H9 (cell line): ENCODE measurements around the gene EPHA8. TPM values are rescaled to one million over a fixed set of nuclear protein-coding genes. Genes with fewer than 3 reads are reported as not detected.

Experiments used
- DNase-seq: peaks from one replicate; pipeline ENCODE4 v3.0.0-alpha.2; 2017
- H2AFZ ChIP-seq: one replicate; pipeline ENCODE4 v1.6.1; 2013; ENCODE audit warnings: mild to moderate bottlenecking, low read length, control low read depth, moderate library complexity
- H2AK5ac ChIP-seq: 2 replicates; pipeline ENCODE4 v1.6.1; 2013; ENCODE audit warnings: low read length, control low read depth, mixed read lengths; ENCODE audit not compliant: insufficient read length
- H2BK120ac ChIP-seq: one replicate; pipeline ENCODE4 v1.6.1; 2013; ENCODE audit warnings: low read depth, mild to moderate bottlenecking, low read length, control low read depth, inconsistent platforms; ENCODE audit not compliant: poor library complexity, severe bottlenecking
- H2BK12ac ChIP-seq: 2 replicates; pipeline ENCODE4 v1.6.1; 2013; ENCODE audit warnings: low read length, control low read depth, mixed read lengths, low read depth; ENCODE audit not compliant: insufficient read length
- H2BK15ac ChIP-seq: 2 replicates; pipeline ENCODE4 v1.6.1; 2013; ENCODE audit warnings: low read depth, low read length, control low read depth
- H2BK20ac ChIP-seq: one replicate; pipeline ENCODE4 v1.6.1; 2013; ENCODE audit warnings: low read depth, mild to moderate bottlenecking, low read length, control low read depth, inconsistent platforms; ENCODE audit not compliant: poor library complexity, severe bottlenecking
- H2BK5ac ChIP-seq: 2 replicates; pipeline ENCODE4 v1.6.1; 2013; ENCODE audit warnings: low read length, control low read depth, mixed read lengths; ENCODE audit not compliant: insufficient read length
- H3K14ac ChIP-seq: 2 replicates; pipeline ENCODE4 v1.6.1; 2013; ENCODE audit warnings: low read length, control low read depth; ENCODE audit not compliant: insufficient read depth
- H3K18ac ChIP-seq: 2 replicates; pipeline ENCODE4 v1.6.1; 2013; ENCODE audit warnings: low read depth, mild to moderate bottlenecking, mixed read lengths, low read length, control low read depth; ENCODE audit not compliant: insufficient read length
- H3K23ac ChIP-seq: 2 replicates; pipeline ENCODE4 v1.6.1; 2013; ENCODE audit warnings: low read length, control low read depth, mixed read lengths, low read depth; ENCODE audit not compliant: insufficient read length
- H3K23me2 ChIP-seq: 2 replicates; pipeline ENCODE4 v1.6.1; 2013; ENCODE audit warnings: low read depth, mild to moderate bottlenecking, mixed read lengths, low read length, control low read depth; ENCODE audit not compliant: insufficient read length, poor library complexity, severe bottlenecking
- H3K27ac ChIP-seq: 2 replicates; pipeline ENCODE4 v1.5.1; 2013; ENCODE audit warnings: low read length, control low read depth, mixed read lengths, low read depth; ENCODE audit not compliant: insufficient read length
- H3K27me3 ChIP-seq: 2 replicates; pipeline ENCODE4 v1.6.1; 2013; ENCODE audit warnings: low read length, control low read depth, inconsistent platforms; ENCODE audit not compliant: insufficient read depth
- H3K4ac ChIP-seq: 2 replicates; pipeline ENCODE4 v1.6.1; 2013; ENCODE audit warnings: low read depth, mild to moderate bottlenecking, control low read depth, inconsistent platforms, low read length, moderate library complexity
- H3K4me1 ChIP-seq: 2 replicates; pipeline ENCODE4 v1.6.1; 2013; ENCODE audit warnings: low read length, control low read depth, inconsistent platforms; ENCODE audit not compliant: insufficient read depth
- H3K4me2 ChIP-seq: 2 replicates; pipeline ENCODE4 v1.6.1; 2013; ENCODE audit warnings: low read length, control low read depth, mixed read lengths; ENCODE audit not compliant: insufficient read length, insufficient read depth
- H3K56ac ChIP-seq: 2 replicates; pipeline ENCODE4 v1.6.1; 2013; ENCODE audit warnings: low read depth, mild to moderate bottlenecking, mixed read lengths, low read length, control low read depth; ENCODE audit not compliant: insufficient read length
- H3K79me1 ChIP-seq: 2 replicates; pipeline ENCODE4 v1.6.1; 2013; ENCODE audit warnings: low read depth, mild to moderate bottlenecking, moderate library complexity, low read length, control low read depth, inconsistent platforms; ENCODE audit not compliant: insufficient read depth, poor library complexity, severe bottlenecking
- H3K79me2 ChIP-seq: 2 replicates; pipeline ENCODE4 v1.6.1; 2013; ENCODE audit warnings: low read length, control low read depth, inconsistent platforms; ENCODE audit not compliant: insufficient read depth
- H3K9ac ChIP-seq: 2 replicates; pipeline ENCODE4 v1.6.1; 2013; ENCODE audit warnings: low read length, control low read depth, mixed read lengths; ENCODE audit not compliant: insufficient read length; ENCODE audit errors: extremely low read depth
- H3K9me3 ChIP-seq: one replicate; pipeline ENCODE4 v1.6.1; 2013; ENCODE audit warnings: low read depth, low read length, inconsistent platforms; ENCODE audit not compliant: control insufficient read depth
- H3T11ph ChIP-seq: one replicate; pipeline ENCODE4 v1.6.1; 2013; ENCODE audit warnings: mild to moderate bottlenecking, low read length, control low read depth, inconsistent platforms
- H4K20me1 ChIP-seq: one replicate; pipeline ENCODE4 v1.6.1; 2013; ENCODE audit not compliant: control insufficient read depth, insufficient read length, insufficient read depth
- H4K5ac ChIP-seq: 2 replicates; pipeline ENCODE4 v1.6.1; 2013; ENCODE audit warnings: low read depth, mild to moderate bottlenecking, mixed read lengths, low read length, control low read depth; ENCODE audit not compliant: insufficient read length
- H4K8ac ChIP-seq: replicated peaks from 2 replicates; pipeline ENCODE4 v1.6.1; 2013; ENCODE audit warnings: low read length, control low read depth, mixed read lengths, low read depth; ENCODE audit not compliant: insufficient read length
- H4K91ac ChIP-seq: 2 replicates; pipeline ENCODE4 v1.6.1; 2013; ENCODE audit warnings: low read depth, mild to moderate bottlenecking, moderate library complexity, mixed read lengths, low read length, control low read depth; ENCODE audit not compliant: insufficient read length
- H3K27ac Mint-ChIP-seq, 3 experiments: 2 replicates in 2 of 3; 3 replicates in 1 of 3; pipeline ENCODE4 v1.8.0; 2020 to 2021; ENCODE audit warnings: mixed read lengths in 3 of 3, mild to moderate bottlenecking in 1 of 3, moderate library complexity in 1 of 3
- H3K27me3 Mint-ChIP-seq: 2 replicates; pipeline ENCODE4 v1.8.0; 2021; ENCODE audit warnings: low read depth, mild to moderate bottlenecking, moderate library complexity, mixed read lengths
- H3K36me3 Mint-ChIP-seq, 3 experiments: 2 replicates in 2 of 3; 3 replicates in 1 of 3; pipeline ENCODE4 v1.8.0; 2020 to 2021; ENCODE audit warnings: low read depth in 3 of 3, mixed read lengths in 3 of 3; ENCODE audit not compliant: insufficient read depth in 1 of 3
- H3K4me1 Mint-ChIP-seq, 2 experiments: 2 replicates each; pipeline ENCODE4 v1.8.0; 2020; ENCODE audit warnings: mixed read lengths in 2 of 2
- H3K4me3 Mint-ChIP-seq, 2 experiments: 2 replicates in 1 of 2; 3 replicates in 1 of 2; pipeline ENCODE4 v1.8.0; 2020 to 2021; ENCODE audit warnings: mild to moderate bottlenecking in 2 of 2, mixed read lengths in 2 of 2, moderate library complexity in 1 of 2
- H3K9me3 Mint-ChIP-seq, 2 experiments: 2 replicates in 1 of 2; 3 replicates in 1 of 2; pipeline ENCODE4 v1.8.0; 2020; ENCODE audit warnings: mild to moderate bottlenecking in 2 of 2, mixed read lengths in 2 of 2, moderate library complexity in 1 of 2
- WGBS: extraction: QIAGEN DNeasy Blood & Tissue Kit; methylation state at CpG from one replicate; pipeline ENCODE4 v1.1.7; 2013; ENCODE audit warnings: missing lambda C conversion rate, low lambda C conversion rate, mixed read lengths; ENCODE audit not compliant: insufficient read length; ENCODE audit errors: extremely low coverage; 5-methylcytosine and 5-hydroxymethylcytosine counted together
- total RNA-seq: library from RNA; stranded (reverse); gene quantifications from 2 replicates; pipeline ENCODE4 v1.2.1, GENCODE V29; 2021
- TF ChIP-seq, protein P1 (sequence below): fragments of 200-600 bp; sonication (generic); conservative IDR thresholded peaks from 3 replicates; pipeline ENCODE4 v1.8.0; 2021; ENCODE audit warnings: antibody characterized with exemption, mild to moderate bottlenecking

The EPHA8 gene
- total RNA-seq, 1 experiment from 2014 or later, result 3.4 TPM

DNA sequence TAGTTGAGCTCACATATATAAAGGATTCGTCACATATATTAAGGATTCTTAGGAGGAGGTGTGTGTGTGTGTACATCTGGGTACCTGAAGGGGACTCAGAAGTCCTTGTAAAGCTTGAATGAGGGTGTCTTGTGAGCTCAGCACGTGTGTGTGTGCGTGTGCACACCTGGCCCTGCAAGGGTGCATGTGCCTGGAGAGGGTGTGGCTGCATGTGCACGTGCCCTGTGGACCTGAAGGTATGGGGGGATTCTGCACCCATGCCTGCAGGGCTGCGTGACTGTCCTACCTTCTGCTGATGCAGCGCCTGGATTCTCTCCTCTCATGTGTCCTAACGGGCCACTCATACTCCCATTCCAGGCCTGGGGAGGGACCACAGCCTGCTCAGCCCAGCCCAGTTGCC is 24.0 kb downstream of the EPHA8 start:
- H2BK20ac ChIP-seq, result no peak overlapping the region
- no peak overlapping the region for H3K4me3 Mint-ChIP-seq

More for the DNA sequence above, 24.0 kb downstream of the EPHA8 start:
- no peak overlapping the region for H3K14ac ChIP-seq
- no peaks in the 10 kb centered on the region for H3K79me2 ChIP-seq
- H4K8ac ChIP-seq, result no peak overlapping the region
- no peak overlapping the region for H3T11ph ChIP-seq
- no peaks in the 10 kb centered on the region for H3K23me2 ChIP-seq
- no peaks in the 10 kb centered on the region for H3K36me3 Mint-ChIP-seq
- H3K27ac Mint-ChIP-seq, result no peak overlapping the region
- H3K23ac ChIP-seq, result no peak overlapping the region
- no peaks in the 10 kb centered on the region for H3K9me3 ChIP-seq
- no peak overlapping the region for H3K4ac ChIP-seq
- no peak overlapping the region for H2AK5ac ChIP-seq
- no peak overlapping the region for H4K91ac ChIP-seq
- no peak overlapping the region for H4K5ac ChIP-seq
- H2BK12ac ChIP-seq, result no peak overlapping the region
- no peak overlapping the region for H2AFZ ChIP-seq
- H3K79me1 ChIP-seq, result no peaks in the 10 kb centered on the region
- no peak for DNase-seq
- no peaks in the 10 kb centered on the region for H3K4me1 ChIP-seq
- H3K27me3 Mint-ChIP-seq, result no peaks in the 10 kb centered on the region; the same call in none of the 2 replicates
- no peak overlapping the region for H3K18ac ChIP-seq
- no peak overlapping the region for H2BK120ac ChIP-seq
- H3K4me1 Mint-ChIP-seq, result peaks cover 4 to 20% of the 10 kb centered on the region in 2 experiments
- WGBS, result no CpG with 5 or more reads among the region's 7 CpGs
- no peak overlapping the region for H3K9ac ChIP-seq
- H2BK5ac ChIP-seq, result no peak overlapping the region
- H3K4me2 ChIP-seq, result no peak overlapping the region
- TF ChIP-seq, protein P1, sequence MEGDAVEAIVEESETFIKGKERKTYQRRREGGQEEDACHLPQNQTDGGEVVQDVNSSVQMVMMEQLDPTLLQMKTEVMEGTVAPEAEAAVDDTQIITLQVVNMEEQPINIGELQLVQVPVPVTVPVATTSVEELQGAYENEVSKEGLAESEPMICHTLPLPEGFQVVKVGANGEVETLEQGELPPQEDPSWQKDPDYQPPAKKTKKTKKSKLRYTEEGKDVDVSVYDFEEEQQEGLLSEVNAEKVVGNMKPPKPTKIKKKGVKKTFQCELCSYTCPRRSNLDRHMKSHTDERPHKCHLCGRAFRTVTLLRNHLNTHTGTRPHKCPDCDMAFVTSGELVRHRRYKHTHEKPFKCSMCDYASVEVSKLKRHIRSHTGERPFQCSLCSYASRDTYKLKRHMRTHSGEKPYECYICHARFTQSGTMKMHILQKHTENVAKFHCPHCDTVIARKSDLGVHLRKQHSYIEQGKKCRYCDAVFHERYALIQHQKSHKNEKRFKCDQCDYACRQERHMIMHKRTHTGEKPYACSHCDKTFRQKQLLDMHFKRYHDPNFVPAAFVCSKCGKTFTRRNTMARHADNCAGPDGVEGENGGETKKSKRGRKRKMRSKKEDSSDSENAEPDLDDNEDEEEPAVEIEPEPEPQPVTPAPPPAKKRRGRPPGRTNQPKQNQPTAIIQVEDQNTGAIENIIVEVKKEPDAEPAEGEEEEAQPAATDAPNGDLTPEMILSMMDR, result no peak
- H3K56ac ChIP-seq, result no peak overlapping the region
- no peaks in the 10 kb centered on the region for H4K20me1 ChIP-seq
- no peak overlapping the region for H2BK15ac ChIP-seq
- H3K27ac ChIP-seq, result no peak overlapping the region
- no peaks in the 10 kb centered on the region for H3K27me3 ChIP-seq
- H3K9me3 Mint-ChIP-seq, result no peaks in the 10 kb centered on the region
